GM18867 (cell line): Measurements from ENCODE around the gene MRPL18.

Source experiments
- ATAC-seq: cut with Tn5 transposase; IDR thresholded peaks from one replicate; pipeline ENCODE4 v1.9.1; 2021; ENCODE audit warnings: mild to moderate bottlenecking, moderate library complexity; ENCODE audit not compliant: unreplicated experiment

MRPL18 gene

GRCh38 chr6:159838020-159838744 is 47.9 kb downstream of the MRPL18 start:
- ATAC-seq = no peak

GRCh38 chr6:159842035-159842434 is 51.8 kb downstream of the MRPL18 start:
- no peak for ATAC-seq

- ATAC-seq = no peak
Observed at GRCh38 chr6:159844737-159845645, 54.7 kb downstream of the MRPL18 start.
